ENCODE data around the gene CHD1. TPM values are rescaled to one million over a fixed set of nuclear protein-coding genes. Genes with fewer than 3 reads are reported as not detected.
"Not testable (repeated sequence)": the region's sequence is repeated elsewhere in the genome, so short reads cannot be mapped to it uniquely, and the experiment has no call there.

Gene CHD1
- total RNA-seq, 2 experiments from 2014 or later, result 50.1 to 53.4 TPM

DNA sequence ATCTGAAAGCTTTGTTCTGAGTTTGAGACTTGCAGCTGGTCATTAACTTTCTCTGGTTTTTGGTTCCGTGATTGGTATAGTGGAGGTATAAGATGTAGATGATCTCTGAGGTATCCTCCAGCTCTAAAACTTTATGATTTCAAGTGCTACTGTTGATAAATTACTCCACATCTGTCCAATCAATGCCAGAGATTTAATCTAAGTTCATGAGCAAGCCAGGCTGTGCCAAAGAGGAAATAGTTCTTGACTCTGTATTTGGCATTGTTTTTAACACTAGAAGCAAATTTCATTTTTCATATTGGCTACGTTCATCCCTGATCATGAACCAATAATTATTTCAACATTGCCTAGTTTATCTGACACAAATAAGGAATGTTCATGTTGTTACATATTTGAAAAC is 28.5 kb upstream of the CHD1 start:
- Mint-ChIP-seq H3K36me3 (no peaks in the 10 kb centered on the region), H3K9me3 (no peaks in the 10 kb centered on the region), H3K27me3 (no peaks in the 10 kb centered on the region), H3K4me3 (no peak overlapping the region), H3K4me1 (ENCODE audit: low read depth) (no peaks in the 10 kb centered on the region), H3K27ac (no peak overlapping the region)
- ChIA-PET POLR2A (no interaction called here), CTCF (no interaction called here)
- intact Hi-C loops (cut with micrococcal nuclease), result no loop called here
- no peak for DNase-seq

DNA sequence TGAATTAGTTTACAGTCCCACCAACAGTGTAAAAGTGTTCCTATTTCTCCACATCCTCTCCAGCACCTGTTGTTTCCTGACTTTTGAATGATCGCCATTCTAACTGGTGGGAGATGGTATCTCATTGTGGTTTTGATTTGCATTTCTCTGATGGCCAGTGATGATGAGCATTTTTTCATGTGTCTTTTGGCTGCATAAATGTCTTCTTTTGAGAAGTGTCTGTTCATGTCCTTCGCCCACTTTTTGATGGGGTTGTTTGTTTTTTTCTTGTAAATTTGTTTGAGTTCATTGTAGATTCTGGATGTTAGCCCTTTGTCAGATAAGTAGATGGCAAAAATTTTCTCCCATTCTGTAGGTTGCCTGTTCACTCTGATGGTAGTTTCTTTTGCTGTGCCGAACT is 27.1 kb upstream of the CHD1 start:
- POLR2A ChIA-PET; H3K36me3 Mint-ChIP-seq; intact Hi-C loops (cut with micrococcal nuclease); H3K9me3 Mint-ChIP-seq; H3K4me3 Mint-ChIP-seq; H3K27ac Mint-ChIP-seq; H3K4me1 Mint-ChIP-seq (ENCODE audit: low read depth); H3K27me3 Mint-ChIP-seq; CTCF ChIA-PET; DNase-seq: not testable (repeated sequence)

DNA sequence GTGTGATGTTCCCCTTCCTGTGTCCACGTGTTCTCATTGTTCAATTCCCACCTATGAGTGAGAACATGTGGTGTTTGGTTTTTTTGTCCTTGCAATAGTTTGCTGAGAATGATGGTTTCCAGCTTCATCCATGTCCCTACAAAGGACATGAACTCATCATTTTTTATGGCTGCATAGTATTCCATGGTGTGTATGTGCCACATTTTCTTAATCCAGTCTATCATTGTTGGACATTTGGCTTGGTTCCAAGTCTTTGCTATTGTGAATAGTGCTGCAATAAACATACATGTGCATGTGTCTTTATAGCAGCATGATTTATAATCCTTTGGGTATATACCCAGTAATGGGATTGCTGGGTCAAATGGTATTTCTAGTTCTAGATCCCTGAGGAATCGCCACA is 26.7 kb upstream of the CHD1 start:
- DNase-seq; POLR2A ChIA-PET; H3K27ac Mint-ChIP-seq; H3K4me3 Mint-ChIP-seq; CTCF ChIA-PET; H3K36me3 Mint-ChIP-seq; H3K27me3 Mint-ChIP-seq; H3K9me3 Mint-ChIP-seq; H3K4me1 Mint-ChIP-seq (ENCODE audit: low read depth); intact Hi-C loops (cut with micrococcal nuclease): not testable (repeated sequence)

DNA sequence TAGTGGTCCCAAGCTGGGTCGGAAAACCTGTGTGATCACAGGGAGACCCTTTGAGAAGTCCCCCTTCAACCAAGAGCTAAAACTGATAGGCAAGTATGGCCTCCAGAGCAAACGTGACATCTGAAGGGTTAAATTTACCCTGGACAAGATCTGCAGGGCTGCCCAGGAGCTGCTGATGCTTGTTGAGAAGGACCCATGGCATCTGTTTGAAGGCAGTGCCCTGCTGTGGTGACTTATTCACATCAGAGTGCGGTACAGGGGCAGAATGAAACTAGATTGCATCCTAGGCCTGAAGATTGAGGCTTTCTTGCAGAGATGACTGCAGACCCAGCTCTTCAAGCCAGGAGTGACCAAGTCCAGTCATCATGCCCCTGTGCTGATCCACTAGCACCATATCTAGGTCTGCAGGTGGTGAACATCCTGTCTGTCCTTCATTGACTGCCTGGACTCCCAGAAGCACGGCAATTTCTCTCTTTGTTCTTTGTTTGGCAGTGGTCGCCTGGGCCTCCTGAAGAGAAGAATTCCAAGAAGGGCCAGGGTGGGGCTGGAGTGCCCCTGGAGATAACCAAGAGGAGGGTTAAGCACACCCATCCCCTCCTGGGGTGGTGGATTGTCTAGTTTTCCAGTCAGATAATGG is 25.7 kb upstream of the CHD1 start:
- ChIA-PET POLR2A (no interaction called here), CTCF (no interaction called here)
- DNase-seq, result no peak
- Mint-ChIP-seq H3K4me3 (no peak overlapping the region), H3K9me3 (no peaks in the 10 kb centered on the region), H3K27me3 (no peaks in the 10 kb centered on the region), H3K36me3 (no peaks in the 10 kb centered on the region), H3K4me1 (ENCODE audit: low read depth) (no peaks in the 10 kb centered on the region), H3K27ac (no peak overlapping the region)
- intact Hi-C loops (cut with micrococcal nuclease), result loop anchor here (5.0 kb wide), 1 partner anchor 37 kb away; no protein-coding TSS in a partner anchor

DNA sequence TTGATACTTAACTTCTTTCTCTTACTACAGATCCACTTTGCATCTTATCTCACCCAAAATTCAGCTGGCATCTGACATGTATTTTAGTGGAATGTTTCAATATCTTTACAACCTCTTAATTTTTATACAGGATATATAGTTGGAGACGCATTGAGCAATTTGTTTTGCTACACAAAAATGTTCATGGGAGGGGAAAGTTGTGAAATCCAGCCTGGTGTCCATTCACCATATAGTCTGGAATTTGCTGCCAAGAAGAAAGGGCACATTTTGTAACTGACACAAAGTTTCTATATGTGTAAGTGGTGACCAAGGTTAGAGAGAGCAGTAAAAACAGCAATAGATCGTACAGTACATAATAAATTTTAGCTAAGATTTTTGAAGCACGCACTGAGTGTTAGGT is 14.0 kb upstream of the CHD1 start:
- Mint-ChIP-seq H3K4me1 (ENCODE audit: low read depth) (peaks cover 37% of the 10 kb centered on the region), H3K27me3 (no peaks in the 10 kb centered on the region), H3K27ac (no peak overlapping the region), H3K4me3 (no peak overlapping the region), H3K36me3 (no peaks in the 10 kb centered on the region), H3K9me3 (no peaks in the 10 kb centered on the region)
- intact Hi-C loops (cut with micrococcal nuclease), result no loop called here
- DNase-seq, result no peak
- CTCF ChIA-PET, result no interaction called here
- POLR2A ChIA-PET, result no interaction called here

DNA sequence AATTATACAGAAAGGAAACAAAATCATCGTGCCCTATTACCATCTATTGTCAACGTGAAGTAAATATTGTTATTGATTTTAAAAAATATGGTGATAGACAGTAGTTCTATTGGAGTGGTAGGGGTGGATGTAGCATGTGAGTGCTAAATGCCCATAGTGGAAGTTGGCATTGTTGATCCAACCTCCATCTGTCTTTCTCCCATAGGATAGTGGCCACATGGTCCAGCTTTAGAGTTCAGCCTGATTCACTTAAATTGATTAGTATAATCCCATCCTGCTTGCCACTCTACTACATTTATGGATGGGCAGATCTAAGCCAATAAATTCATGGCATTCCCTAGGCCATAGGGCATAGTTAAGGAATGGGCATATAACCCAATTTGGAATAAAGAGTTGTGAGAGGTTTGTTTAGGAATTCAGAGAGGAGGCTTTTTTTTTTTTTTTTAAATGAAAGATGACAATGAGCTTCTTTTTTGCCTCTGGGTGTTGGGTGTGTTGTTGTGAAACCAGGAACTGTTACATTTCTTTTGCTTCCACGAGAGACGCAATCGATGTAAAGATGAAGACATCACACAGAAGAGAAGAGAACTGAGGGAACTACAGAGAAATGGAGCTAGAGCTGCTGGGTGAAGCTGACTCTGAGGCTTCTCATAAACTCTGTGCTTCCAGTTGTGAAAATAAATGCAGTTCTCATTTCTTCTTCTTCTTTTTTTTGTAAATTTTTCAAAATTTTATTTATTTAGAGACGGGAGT is 12.5 kb upstream of the CHD1 start:
- Mint-ChIP-seq H3K36me3 (no peaks in the 10 kb centered on the region), H3K9me3 (no peaks in the 10 kb centered on the region), H3K27me3 (no peaks in the 10 kb centered on the region), H3K27ac (no peak overlapping the region), H3K4me3 (no peak overlapping the region), H3K4me1 (ENCODE audit: low read depth) (peaks cover 47% of the 10 kb centered on the region)
- no peak for DNase-seq
- CTCF ChIA-PET, result interaction anchor here (1.0 kb wide), 1 partner anchor 8 kb away, joined by 3 read pairs; no protein-coding TSS in a partner anchor
- intact Hi-C loops (cut with micrococcal nuclease), result no loop called here
- POLR2A ChIA-PET, result no interaction called here

DNA sequence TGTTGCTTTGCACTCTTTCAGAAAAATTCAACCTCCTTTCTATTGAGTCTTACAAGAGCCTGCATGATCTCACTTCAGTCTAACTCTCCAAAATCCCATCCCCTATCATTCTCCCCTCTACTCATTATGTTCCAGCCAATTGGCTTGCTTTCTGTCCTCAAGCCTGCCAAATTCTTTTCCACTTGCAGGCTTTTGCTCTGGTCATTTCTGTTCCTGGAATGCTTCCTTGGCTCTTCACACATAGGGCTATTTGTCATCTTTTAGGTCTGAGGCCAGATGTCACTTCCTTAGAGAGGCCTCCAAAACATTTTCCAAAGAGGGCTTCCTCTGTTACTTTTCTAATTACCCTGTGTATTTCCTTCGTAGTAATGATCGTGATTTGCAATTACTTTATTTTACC is 11.8 kb upstream of the CHD1 start:
- POLR2A ChIA-PET, result interaction anchor here (1.1 kb wide), 1 partner anchor 12 kb away, joined by 5 read pairs; the partner anchor contains the start of gene CHD1
- no peaks in the 10 kb centered on the region for H3K9me3 Mint-ChIP-seq
- no peak for DNase-seq
- H3K36me3 Mint-ChIP-seq, result no peaks in the 10 kb centered on the region
- intact Hi-C loops (cut with micrococcal nuclease), result no loop called here
- H3K27me3 Mint-ChIP-seq, result no peaks in the 10 kb centered on the region
- CTCF ChIA-PET, result interaction anchor here (3.9 kb wide), 1 partner anchor 120 kb away, joined by 15 read pairs; no protein-coding TSS in a partner anchor
- H3K4me3 Mint-ChIP-seq, result no peak overlapping the region
- H3K27ac Mint-ChIP-seq, result peak overlapping the region; percentile 20
- H3K4me1 Mint-ChIP-seq (ENCODE audit: low read depth), result peaks cover 51% of the 10 kb centered on the region

DNA sequence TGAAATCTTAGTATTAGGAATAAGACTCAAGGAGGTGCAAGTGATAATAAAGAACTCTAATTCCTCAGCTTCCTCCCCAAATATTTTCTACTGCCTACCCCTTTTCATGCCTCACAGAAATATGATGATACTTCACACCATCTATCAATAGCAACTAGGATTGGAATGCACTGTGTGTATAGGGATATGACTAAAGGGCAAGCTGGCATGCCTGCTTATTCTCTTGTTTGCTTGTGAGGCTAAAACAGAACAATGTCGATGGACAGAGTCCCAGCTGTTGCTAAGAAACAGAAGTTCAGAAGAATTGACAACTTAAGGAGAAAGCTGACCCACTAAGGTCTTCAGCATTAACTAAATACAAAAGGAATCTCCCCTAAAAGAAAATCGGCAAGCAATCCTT is 9.7 kb upstream of the CHD1 start:
- Mint-ChIP-seq H3K4me1 (ENCODE audit: low read depth) (peaks cover 71% of the 10 kb centered on the region), H3K36me3 (no peaks in the 10 kb centered on the region), H3K27me3 (no peaks in the 10 kb centered on the region), H3K4me3 (no peak overlapping the region), H3K27ac (no peak overlapping the region), H3K9me3 (no peaks in the 10 kb centered on the region)
- intact Hi-C loops (cut with micrococcal nuclease), result no loop called here
- POLR2A ChIA-PET, result interaction anchor here (1.5 kb wide), 1 partner anchor 9 kb away, joined by 6 read pairs; the partner anchor contains the start of gene CHD1
- CTCF ChIA-PET, result interaction anchor here (1.7 to 3.9 kb wide), 2 partner anchors 87 to 122 kb away, joined by 4 to 15 read pairs; no protein-coding TSS in a partner anchor
- no peak for DNase-seq

DNA sequence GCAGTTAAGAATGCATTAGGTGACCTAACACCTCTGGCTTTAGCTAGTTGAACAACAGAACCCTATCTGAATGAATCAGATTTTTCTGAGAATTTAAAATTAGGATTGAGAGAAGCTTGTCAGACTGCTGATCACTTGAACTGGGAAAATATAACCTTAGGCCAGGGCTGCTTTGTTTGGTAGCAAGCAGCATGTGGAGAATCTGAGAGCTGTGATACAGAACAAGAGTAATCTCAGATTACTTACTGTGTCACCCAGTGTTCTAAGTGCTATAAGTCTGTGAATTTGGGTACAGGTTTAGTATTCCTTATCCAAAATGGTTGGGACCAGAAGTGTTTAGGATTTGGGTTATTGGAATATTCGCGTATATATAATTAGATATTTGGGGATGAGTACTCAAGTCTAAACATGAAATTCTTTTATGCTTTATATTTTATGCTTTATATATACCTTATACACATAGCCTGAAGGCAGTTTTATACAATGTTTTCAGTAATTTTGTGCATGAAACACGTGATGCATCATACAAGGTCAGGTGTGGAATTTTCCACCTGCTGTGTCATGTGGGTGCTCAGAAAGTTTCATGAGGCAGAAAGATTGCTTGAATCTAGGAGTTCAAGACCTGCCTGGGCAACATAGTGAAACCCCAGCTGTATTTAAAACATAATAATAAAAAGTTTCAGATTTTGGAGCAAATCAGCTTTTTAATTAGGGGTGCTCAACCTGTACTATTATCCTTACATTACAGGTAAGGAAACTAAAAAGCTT is 8.3 kb upstream of the CHD1 start:
- intact Hi-C loops (cut with micrococcal nuclease), result loop anchor here (2.0 kb wide), 1 partner anchor 68 kb away; no protein-coding TSS in a partner anchor

DNA sequence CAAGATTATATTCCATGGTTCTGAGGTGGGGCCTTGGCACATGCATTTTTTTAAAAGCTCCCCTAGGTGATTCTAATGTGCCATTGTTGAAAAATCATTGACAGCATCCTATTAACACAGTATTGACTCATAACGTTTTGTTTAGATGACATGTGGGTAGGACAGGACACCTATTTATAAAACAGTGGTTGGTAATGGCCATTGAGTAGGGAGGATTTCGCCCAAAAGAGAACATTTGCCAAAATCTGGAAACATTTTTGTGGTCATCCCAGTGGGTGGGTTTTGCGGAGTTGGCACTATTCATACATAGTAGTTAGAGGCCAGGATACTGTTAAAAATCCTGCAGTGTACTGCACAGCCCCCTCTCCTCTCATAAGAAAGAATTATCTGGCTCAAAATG is 6.4 kb upstream of the CHD1 start:
- H3K27ac Mint-ChIP-seq, result no peak overlapping the region
- no peak for DNase-seq
- ChIA-PET CTCF (no interaction called here), POLR2A (no interaction called here)
- H3K36me3 Mint-ChIP-seq, result peaks cover 4% of the 10 kb centered on the region
- H3K4me3 Mint-ChIP-seq, result no peak overlapping the region
- no peaks in the 10 kb centered on the region for H3K27me3 Mint-ChIP-seq
- no peaks in the 10 kb centered on the region for H3K9me3 Mint-ChIP-seq
- H3K4me1 Mint-ChIP-seq (ENCODE audit: low read depth), result peaks cover 82% of the 10 kb centered on the region
- intact Hi-C loops (cut with micrococcal nuclease), result no loop called here

More for the DNA sequence above, 8.3 kb upstream of the CHD1 start:
- Mint-ChIP-seq H3K27me3 (no peaks in the 10 kb centered on the region), H3K4me3 (no peak overlapping the region), H3K27ac (no peak overlapping the region), H3K9me3 (no peaks in the 10 kb centered on the region), H3K36me3 (peaks cover 2% of the 10 kb centered on the region), H3K4me1 (ENCODE audit: low read depth) (peaks cover 78% of the 10 kb centered on the region)
- POLR2A ChIA-PET, result interaction anchor here (1.7 kb wide), 1 partner anchor 10 kb away, joined by 4 read pairs; no protein-coding TSS in a partner anchor
- peak; percentile 39 for DNase-seq
- CTCF ChIA-PET, result interaction anchor here (0.9 to 3.9 kb wide), 4 partner anchors 88 to 169 kb away, joined by 3 to 15 read pairs (median 4); no protein-coding TSS in a partner anchor

DNA sequence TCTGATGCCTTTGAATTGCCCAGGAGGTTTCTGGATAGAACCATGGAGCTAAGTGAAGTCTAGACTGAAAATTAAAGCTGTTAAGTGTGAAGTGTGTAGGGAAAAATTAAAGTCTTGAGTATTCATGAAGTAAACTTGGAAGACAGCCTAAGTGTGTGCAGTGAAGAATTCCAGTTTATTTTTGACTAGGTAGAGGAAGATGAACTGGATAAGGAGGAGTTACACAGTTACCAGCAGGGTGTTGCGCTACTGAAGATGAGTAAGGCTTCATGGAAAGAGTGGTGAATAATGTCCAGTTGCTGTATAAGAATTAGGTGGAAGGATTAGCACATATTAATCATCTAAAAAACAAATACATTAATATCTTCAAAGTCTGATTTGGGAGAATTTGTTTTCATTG is 5.7 kb upstream of the CHD1 start:
- Mint-ChIP-seq H3K9me3 (no peaks in the 10 kb centered on the region), H3K4me3 (no peak overlapping the region), H3K27me3 (no peaks in the 10 kb centered on the region), H3K36me3 (peaks cover 5% of the 10 kb centered on the region), H3K27ac (peak overlapping the region; percentile 56), H3K4me1 (ENCODE audit: low read depth) (peaks cover 81% of the 10 kb centered on the region)
- no peak for DNase-seq
- ChIA-PET POLR2A (interaction anchor here (1.2 kb wide), 1 partner anchor 93 kb away, joined by 3 read pairs; no protein-coding TSS in a partner anchor), CTCF (interaction anchor here (0.7 kb wide), 1 partner anchor 126 kb away, joined by 4 read pairs; no protein-coding TSS in a partner anchor)
- intact Hi-C loops (cut with micrococcal nuclease), result no loop called here
